Testis (tissue), 2 donors: ENCODE measurements around the gene TBC1D1.

Experiments used
- POLR2A ChIP-seq: fragments of 450-650 bp; IDR thresholded peaks from one replicate; pipeline ENCODE4 v1.6.1; 2017; ENCODE audit warnings: antibody characterized with exemption, mild to moderate bottlenecking, moderate library complexity
- TF ChIP-seq, protein P1 (sequence below), 3 experiments: fragments of 450-650 bp in 2 of 3; fragments of 200-600 bp in 1 of 3; sonication (generic) in 1 of 3; IDR thresholded peaks; one replicate each; pipeline ENCODE4 v1.5.1; 2016 to 2019; ENCODE audit warnings: antibody characterized with exemption in 3 of 3, mild to moderate bottlenecking in 2 of 3, moderate library complexity in 1 of 3

GRCh38 chr4:38123555-38123954 lies 232.7 kb downstream of the TBC1D1 start:
- TF ChIP-seq, protein P1, sequence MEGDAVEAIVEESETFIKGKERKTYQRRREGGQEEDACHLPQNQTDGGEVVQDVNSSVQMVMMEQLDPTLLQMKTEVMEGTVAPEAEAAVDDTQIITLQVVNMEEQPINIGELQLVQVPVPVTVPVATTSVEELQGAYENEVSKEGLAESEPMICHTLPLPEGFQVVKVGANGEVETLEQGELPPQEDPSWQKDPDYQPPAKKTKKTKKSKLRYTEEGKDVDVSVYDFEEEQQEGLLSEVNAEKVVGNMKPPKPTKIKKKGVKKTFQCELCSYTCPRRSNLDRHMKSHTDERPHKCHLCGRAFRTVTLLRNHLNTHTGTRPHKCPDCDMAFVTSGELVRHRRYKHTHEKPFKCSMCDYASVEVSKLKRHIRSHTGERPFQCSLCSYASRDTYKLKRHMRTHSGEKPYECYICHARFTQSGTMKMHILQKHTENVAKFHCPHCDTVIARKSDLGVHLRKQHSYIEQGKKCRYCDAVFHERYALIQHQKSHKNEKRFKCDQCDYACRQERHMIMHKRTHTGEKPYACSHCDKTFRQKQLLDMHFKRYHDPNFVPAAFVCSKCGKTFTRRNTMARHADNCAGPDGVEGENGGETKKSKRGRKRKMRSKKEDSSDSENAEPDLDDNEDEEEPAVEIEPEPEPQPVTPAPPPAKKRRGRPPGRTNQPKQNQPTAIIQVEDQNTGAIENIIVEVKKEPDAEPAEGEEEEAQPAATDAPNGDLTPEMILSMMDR (IDR thresholded peaks at IDR 0.05) = no peak
- no peak for TF ChIP-seq POLR2A
